SK-N-MC (cell line): ENCODE data around the gene SLC34A3.

Source experiments
- EZH2 ChIP-seq: fragments of 200-600 bp; sonication (generic); IDR thresholded peaks from one replicate; pipeline ENCODE4 v1.6.1; 2017; ENCODE audit warnings: antibody characterized with exemption
- FOXP2 ChIP-seq: optimal IDR thresholded peaks from 2 replicates; pipeline ENCODE3; 2011; ENCODE audit warnings: mild to moderate bottlenecking, moderate library complexity; ENCODE audit not compliant: insufficient read depth; ENCODE audit errors: extremely low read length, control extremely low read depth
- POLR2AphosphoS5 ChIP-seq: IDR thresholded peaks from 2 replicates; pipeline ENCODE4 v1.6.1; 2012; ENCODE audit warnings: mild to moderate bottlenecking, low read depth, low read length, borderline replicate concordance

- TF ChIP-seq POLR2AphosphoS5 (no peak), EZH2 (no peak), FOXP2 (no peak)
Observed at GRCh38 chr9:137236238-137236935, 5.7 kb downstream of the SLC34A3 start.
